GM21515 (cell line): ENCODE data around the gene SLC17A2.
A peak's percentile ranks its signal among the peaks of the same experiment; 100 is the strongest.
"Not testable (repeated sequence)": the region's sequence is repeated elsewhere in the genome, so short reads cannot be mapped to it uniquely, and the experiment has no call there.

Experiments used
- ATAC-seq: cut with Tn5 transposase; IDR thresholded peaks from one replicate; pipeline ENCODE4 v1.9.1; 2021; ENCODE audit not compliant: unreplicated experiment

The SLC17A2 gene

GRCh38 chr6:25951296-25952032 lies 21.0 kb upstream of the SLC17A2 start:
- no peak for ATAC-seq

GRCh38 chr6:25950297-25950696 lies 19.8 kb upstream of the SLC17A2 start:
- no peak for ATAC-seq

GRCh38 chr6:25949695-25950094 lies 19.2 kb upstream of the SLC17A2 start:
- ATAC-seq, result no peak

GRCh38 chr6:25947492-25947891 lies 17.0 kb upstream of the SLC17A2 start:
- ATAC-seq, result not testable (repeated sequence)

GRCh38 chr6:25946631-25947030 lies 16.1 kb upstream of the SLC17A2 start:
- ATAC-seq, result no peak

GRCh38 chr6:25945738-25946137 lies 15.2 kb upstream of the SLC17A2 start:
- not testable (repeated sequence) for ATAC-seq

GRCh38 chr6:25944688-25945574 lies 14.4 kb upstream of the SLC17A2 start:
- peak; percentile 73 for ATAC-seq

- ATAC-seq, result no peak
These were observed 13.4 kb upstream of the SLC17A2 start for GRCh38 chr6:25943887-25944286.

- no peak for ATAC-seq
These were observed 12.2 kb upstream of the SLC17A2 start for GRCh38 chr6:25942561-25943147.

- ATAC-seq, result no peak
These were observed 9.1 kb upstream of the SLC17A2 start for GRCh38 chr6:25939593-25939992.

GRCh38 chr6:25935953-25936352 lies 5.5 kb upstream of the SLC17A2 start:
- no peak for ATAC-seq

GRCh38 chr6:25934735-25935313 lies 4.3 kb upstream of the SLC17A2 start:
- no peak for ATAC-seq

- no peak for ATAC-seq
These were observed 3.7 kb upstream of the SLC17A2 start for GRCh38 chr6:25934156-25934555.

- ATAC-seq, result no peak
These were observed 869 bp upstream of the SLC17A2 start for GRCh38 chr6:25931411-25931709.

- not testable (repeated sequence) for ATAC-seq
These were observed 706 bp downstream of the SLC17A2 start for GRCh38 chr6:25929785-25930184.

- ATAC-seq, result no peak
These were observed 1.7 kb downstream of the SLC17A2 start for GRCh38 chr6:25928562-25929324.

- no peak for ATAC-seq
These were observed 2.7 kb downstream of the SLC17A2 start for GRCh38 chr6:25927756-25928216.

GRCh38 chr6:25927178-25927577 lies 3.3 kb downstream of the SLC17A2 start:
- no peak for ATAC-seq

- ATAC-seq, result no peak
These were observed 4.6 kb downstream of the SLC17A2 start for GRCh38 chr6:25925876-25926275.

- ATAC-seq, result no peak
These were observed 8.2 kb downstream of the SLC17A2 start for GRCh38 chr6:25922301-25922700.
